ENCODE results near the gene ZNF215.

DNA sequence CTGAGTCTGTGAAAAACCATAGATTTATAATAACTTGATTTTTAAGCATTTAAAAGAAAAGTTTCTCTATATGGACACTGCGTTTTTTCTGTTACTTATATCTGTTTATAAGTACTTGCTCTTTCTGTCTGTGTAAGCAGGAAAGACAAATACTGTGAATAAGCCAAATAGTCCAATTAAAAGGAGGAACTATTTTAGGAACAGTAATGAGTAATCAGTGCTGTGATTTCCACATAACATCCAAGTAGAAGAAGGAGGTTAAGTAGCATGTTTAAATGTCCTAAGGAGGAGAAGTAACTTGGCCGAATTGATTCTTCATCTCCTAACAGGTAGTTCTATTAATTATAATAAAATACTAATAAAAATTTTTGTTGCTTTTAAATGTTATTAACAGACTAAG is 53.1 kb downstream of the ZNF215 start:
- TF ChIP-seq, protein P1, sequence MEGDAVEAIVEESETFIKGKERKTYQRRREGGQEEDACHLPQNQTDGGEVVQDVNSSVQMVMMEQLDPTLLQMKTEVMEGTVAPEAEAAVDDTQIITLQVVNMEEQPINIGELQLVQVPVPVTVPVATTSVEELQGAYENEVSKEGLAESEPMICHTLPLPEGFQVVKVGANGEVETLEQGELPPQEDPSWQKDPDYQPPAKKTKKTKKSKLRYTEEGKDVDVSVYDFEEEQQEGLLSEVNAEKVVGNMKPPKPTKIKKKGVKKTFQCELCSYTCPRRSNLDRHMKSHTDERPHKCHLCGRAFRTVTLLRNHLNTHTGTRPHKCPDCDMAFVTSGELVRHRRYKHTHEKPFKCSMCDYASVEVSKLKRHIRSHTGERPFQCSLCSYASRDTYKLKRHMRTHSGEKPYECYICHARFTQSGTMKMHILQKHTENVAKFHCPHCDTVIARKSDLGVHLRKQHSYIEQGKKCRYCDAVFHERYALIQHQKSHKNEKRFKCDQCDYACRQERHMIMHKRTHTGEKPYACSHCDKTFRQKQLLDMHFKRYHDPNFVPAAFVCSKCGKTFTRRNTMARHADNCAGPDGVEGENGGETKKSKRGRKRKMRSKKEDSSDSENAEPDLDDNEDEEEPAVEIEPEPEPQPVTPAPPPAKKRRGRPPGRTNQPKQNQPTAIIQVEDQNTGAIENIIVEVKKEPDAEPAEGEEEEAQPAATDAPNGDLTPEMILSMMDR (IDR thresholded peaks at IDR 0.05; ENCODE audit: low read depth, low read length, poor library complexity, severe bottlenecking), result no peak
- TF ChIP-seq EZH2phosphoT487 (IDR thresholded peaks at IDR 0.05; ENCODE audit: borderline replicate concordance, low read length), result no peak
